SK-N-SH (cell line): ENCODE results near the gene SPACA7. TPM values are rescaled to one million over a fixed set of nuclear protein-coding genes. Genes with fewer than 3 reads are reported as not detected.
"Not testable (repeated sequence)": the region's sequence is repeated elsewhere in the genome, so short reads cannot be mapped to it uniquely, and the experiment has no call there.

Experiments used
- CTCF ChIA-PET: fragments of 300-600, 350-600 bp; formaldehyde crosslinking; extraction: SDS; loops from one replicate; lab custom pipeline; 2021; lab: Yijun Ruan, JAX
- POLR2A ChIA-PET: fragments of 350-600 bp; sonication (Branson Sonifier 250); formaldehyde crosslinking; extraction: SDS; loops from one replicate; lab custom pipeline; 2020; ENCODE audit warnings: antibody characterized with exemption, inconsistent platforms; lab: Yijun Ruan, JAX
- DNase-seq: peaks from one replicate; pipeline ENCODE4 v3.0.0; 2012
- H2AFZ ChIP-seq: fragments of 200-600 bp; sonication (generic); 2 replicates; pipeline ENCODE4 v1.8.1; 2016; ENCODE audit warnings: antibody characterized with exemption, mild to moderate bottlenecking, low read depth
- H3F3A ChIP-seq: fragments of 200-600 bp; sonication (generic); replicated peaks from 2 replicates; pipeline ENCODE3; 2016; ENCODE audit warnings: antibody characterized with exemption, mild to moderate bottlenecking; ENCODE audit not compliant: insufficient read depth
- H3K27ac ChIP-seq, 2 experiments: fragments of 200-500 bp in 1 of 2; fragments of 200-600 bp in 1 of 2; sonication (Bioruptor generic) in 1 of 2; sonication (generic), shearing (Covaris generic) in 1 of 2; 2 replicates each; pipeline versions ENCODE4 v1.5.1 to v1.6.1; 2014 to 2016; ENCODE audit warnings: low read depth in 2 of 2, inconsistent platforms in 1 of 2, low read length in 1 of 2, mild to moderate bottlenecking in 1 of 2, mixed read lengths in 1 of 2
- H3K27me3 ChIP-seq: fragments of 200-600 bp; sonication (generic), shearing (Covaris generic); 2 replicates; pipeline ENCODE4 v1.6.1; 2016; ENCODE audit warnings: mixed run types; ENCODE audit not compliant: insufficient read depth
- H3K36me3 ChIP-seq, 2 experiments: fragments of 200-500 bp in 1 of 2; fragments of 200-600 bp in 1 of 2; sonication (Bioruptor generic) in 1 of 2; sonication (generic) in 1 of 2; replicated peaks in 1 of 2; 2 replicates each; pipeline versions ENCODE3 to v1.5.1; 2014 to 2016; ENCODE audit warnings: low read length in 1 of 2, mild to moderate bottlenecking in 1 of 2; ENCODE audit not compliant: insufficient read depth in 2 of 2, control insufficient read depth in 1 of 2
- H3K4me1 ChIP-seq, 2 experiments: fragments of 200-500 bp in 1 of 2; fragments of 200-600 bp in 1 of 2; sonication (Bioruptor generic) in 1 of 2; sonication (generic), shearing (Covaris generic) in 1 of 2; 2 replicates each; pipeline versions ENCODE4 v1.5.1 to v1.6.1; 2014 to 2016; ENCODE audit warnings: low read depth in 1 of 2, low read length in 1 of 2, mixed run types in 1 of 2; ENCODE audit not compliant: insufficient read depth in 2 of 2, control insufficient read depth in 1 of 2
- H3K4me2 ChIP-seq: fragments of 200-600 bp; sonication (generic), shearing (Covaris generic); 2 replicates; pipeline ENCODE4 v1.6.1; 2017; ENCODE audit warnings: mixed run types
- H3K4me3 ChIP-seq, 2 experiments: fragments of 200-500 bp in 1 of 2; fragments of 200-600 bp in 1 of 2; sonication (Bioruptor generic) in 1 of 2; sonication (generic), shearing (Covaris generic) in 1 of 2; 2 replicates each; pipeline versions ENCODE4 v1.5.1 to v1.8.1; 2014 to 2016; ENCODE audit warnings: low read depth in 2 of 2, inconsistent platforms in 1 of 2, low read length in 1 of 2, mild to moderate bottlenecking in 1 of 2, mixed read lengths in 1 of 2, moderate library complexity in 1 of 2
- H3K79me2 ChIP-seq: fragments of 200-600 bp; sonication (generic); 2 replicates; pipeline ENCODE4 v1.8.1; 2017; ENCODE audit warnings: mild to moderate bottlenecking; ENCODE audit not compliant: insufficient read depth
- H3K9ac ChIP-seq: fragments of 200-600 bp; sonication (generic); 2 replicates; pipeline ENCODE4 v1.6.1; 2017; ENCODE audit warnings: mixed run types
- H3K9me2 ChIP-seq: fragments of 200-600 bp; sonication (generic); 2 replicates; pipeline ENCODE4 v1.6.1; 2017; ENCODE audit warnings: mixed run types
- H3K9me3 ChIP-seq: fragments of 200-600 bp; sonication (generic); 2 replicates; pipeline ENCODE4 v1.6.1; 2017; ENCODE audit warnings: mixed run types, mild to moderate bottlenecking, moderate library complexity
- H4K20me1 ChIP-seq: fragments of 200-600 bp; sonication (generic); 2 replicates; pipeline ENCODE4 v1.6.1; 2017; ENCODE audit warnings: mild to moderate bottlenecking, mixed run types; ENCODE audit not compliant: insufficient read depth
- ELF1 ChIP-seq: IDR thresholded peaks from 2 replicates; pipeline ENCODE4 v1.4.0; 2012
- EP300 ChIP-seq, 2 experiments: IDR thresholded peaks; 2 replicates each; pipeline versions ENCODE4 v1.4.0 to v1.6.1; 2012; ENCODE audit warnings: borderline replicate concordance in 1 of 2, low read depth in 1 of 2, low read length in 1 of 2
- EZH2phosphoT487 ChIP-seq: fragments of 200-600 bp; sonication (generic); IDR thresholded peaks from 2 replicates; pipeline ENCODE4 v1.6.1; 2017; ENCODE audit warnings: low read depth, mixed run types, mild to moderate bottlenecking, antibody characterized with exemption, moderate library complexity, borderline replicate concordance
- FOSL2 ChIP-seq: IDR thresholded peaks from 2 replicates; pipeline ENCODE4 v1.4.0; 2012; ENCODE audit warnings: low read depth, mild to moderate bottlenecking, moderate library complexity, borderline replicate concordance
- FOXM1 ChIP-seq: IDR thresholded peaks from 2 replicates; pipeline ENCODE4 v1.4.0; 2012; ENCODE audit warnings: low read depth, mild to moderate bottlenecking
- GABPA ChIP-seq: IDR thresholded peaks from 2 replicates; pipeline ENCODE4 v1.4.0; 2012; ENCODE audit warnings: low read depth, mild to moderate bottlenecking
- GATA2 ChIP-seq: sonication (generic); formaldehyde crosslinking; IDR thresholded peaks from 2 replicates; pipeline ENCODE4 v1.5.0; 2020; ENCODE audit warnings: mild to moderate bottlenecking, missing genetic modification reagents
- JUND ChIP-seq: IDR thresholded peaks from 2 replicates; pipeline ENCODE4 v1.4.0; 2012
- PBX3 ChIP-seq: IDR thresholded peaks from 2 replicates; pipeline ENCODE4; 2012
- POLR2AphosphoS5 ChIP-seq: IDR thresholded peaks from 2 replicates; pipeline ENCODE4 v1.6.1; 2012; ENCODE audit warnings: low read depth, low read length
- RCOR1 ChIP-seq: fragments of 150-350 bp; IDR thresholded peaks from 2 replicates; pipeline ENCODE4 v1.6.1; 2017; ENCODE audit warnings: antibody characterized with exemption, low read length
- REST ChIP-seq: IDR thresholded peaks from 2 replicates; pipeline ENCODE4 v1.6.1; 2012; ENCODE audit warnings: mild to moderate bottlenecking, low read depth, low read length, moderate library complexity
- RFX5 ChIP-seq: IDR thresholded peaks from 2 replicates; pipeline ENCODE4 v1.6.1; 2012; ENCODE audit warnings: mild to moderate bottlenecking, improper control_type of control experiment, low read length
- RXRA ChIP-seq: IDR thresholded peaks from 2 replicates; pipeline ENCODE4 v1.4.0; 2012; ENCODE audit warnings: low read depth, mild to moderate bottlenecking, borderline replicate concordance
- SIN3A ChIP-seq: IDR thresholded peaks from 2 replicates; pipeline ENCODE4 v1.6.1; 2012; ENCODE audit warnings: low read depth, mild to moderate bottlenecking, low read length, moderate library complexity, borderline replicate concordance
- SMC3 ChIP-seq: IDR thresholded peaks from 2 replicates; pipeline ENCODE4 v1.6.1; 2012; ENCODE audit warnings: low read depth, low read length, improper control_type of control experiment
- TCF12 ChIP-seq: IDR thresholded peaks from 2 replicates; pipeline ENCODE4 v1.4.0; 2012
- TEAD4 ChIP-seq: IDR thresholded peaks from 2 replicates; pipeline ENCODE4 v1.4.0; 2012; ENCODE audit warnings: mild to moderate bottlenecking, borderline replicate concordance; ENCODE audit not compliant: insufficient read depth
- USF1 ChIP-seq: IDR thresholded peaks from 2 replicates; pipeline ENCODE4 v1.4.0; 2012; ENCODE audit warnings: low read depth, borderline replicate concordance
- WGBS: methylation state at CpG from one replicate; pipeline ENCODE4 v1.1.6; 2017; ENCODE audit warnings: low lambda C conversion rate; 5-methylcytosine and 5-hydroxymethylcytosine counted together
- polyA plus RNA-seq, 3 experiments: library from polyadenylated mRNA; depleted of rRNA; stranded (reverse); fragments of >200 nt; gene quantifications; 2 replicates each; pipeline ENCODE4 v1.2.3, GENCODE V29; 2012

The SPACA7 gene
- polyA plus RNA-seq, 1 of the 3 experiments (the other 2 are of a cell fraction), result not detected

- ChIA-PET CTCF (interaction anchor here (1.0 kb wide), 1 partner anchor 10 kb away, joined by 3 read pairs; no protein-coding TSS in a partner anchor), POLR2A (no interaction called here)
- H3K4me1 ChIP-seq, result no peaks in the 10 kb centered on the region
Measured at GRCh38 chr13:112397108-112397507, 21.0 kb downstream of the SPACA7 start.

GRCh38 chr13:112398347-112398746, 22.2 kb downstream of the SPACA7 start:
- 14% methylated on average over 6 of the region's 6 CpGs for WGBS
- DNase-seq, H3F3A ChIP-seq, H3K4me3 ChIP-seq, H3K9ac ChIP-seq, H3K27me3 ChIP-seq, H2AFZ ChIP-seq, H3K79me2 ChIP-seq, H3K9me3 ChIP-seq, H3K4me1 ChIP-seq, H3K9me2 ChIP-seq, H3K27ac ChIP-seq, CTCF ChIA-PET, H3K36me3 ChIP-seq, H3K4me2 ChIP-seq, H4K20me1 ChIP-seq, POLR2A ChIA-PET: not testable (repeated sequence)

More at GRCh38 chr13:112397108-112397507, 21.0 kb downstream of the SPACA7 start:
- Histone ChIP-seq H4K20me1 (no peaks in the 10 kb centered on the region), H3K36me3 (no peaks in the 10 kb centered on the region), H3K4me3 (no peak overlapping the region), H2AFZ (no peak overlapping the region), H3K27me3 (peaks cover 9% of the 10 kb centered on the region; the same call in 1 of the 2 replicates), H3K9ac (no peak overlapping the region), H3K4me2 (no peak overlapping the region), H3F3A (no peaks in the 10 kb centered on the region), H3K9me3 (no peaks in the 10 kb centered on the region), H3K9me2 (no peaks in the 10 kb centered on the region), H3K79me2 (no peaks in the 10 kb centered on the region), H3K27ac (no peak overlapping the region)
- TF ChIP-seq ELF1 (no peak), EP300 (IDR thresholded peaks at IDR 0.05; ENCODE audit: borderline replicate concordance in 1 of 2, low read depth in 1 of 2, low read length in 1 of 2) (no peak), RFX5 (no peak), EZH2phosphoT487 (no peak), TEAD4 (no peak), POLR2AphosphoS5 (no peak), GATA2 (CRISPR knock-in tag) (no peak), USF1 (no peak), RXRA (no peak), SMC3 (no peak), JUND (no peak), RCOR1 (no peak), REST (no peak), FOXM1 (no peak), GABPA (no peak), SIN3A (no peak), FOSL2 (no peak), TCF12 (no peak), PBX3 (no peak)
- WGBS, result 16% methylated on average over 7 of the region's 9 CpGs
- DNase-seq, result no peak

- H3K4me2 ChIP-seq, H3K4me1 ChIP-seq, H3K79me2 ChIP-seq, H3K9me3 ChIP-seq, H4K20me1 ChIP-seq, DNase-seq, H3K9me2 ChIP-seq, H3K9ac ChIP-seq, H3K27me3 ChIP-seq, H3K36me3 ChIP-seq, H3K27ac ChIP-seq, H3F3A ChIP-seq, POLR2A ChIA-PET, CTCF ChIA-PET, H2AFZ ChIP-seq, H3K4me3 ChIP-seq: not testable (repeated sequence)
- WGBS, result 5% methylated on average over 3 of the region's 3 CpGs
Measured at GRCh38 chr13:112409828-112410227, 33.7 kb downstream of the SPACA7 start.
